IMR-90 (cell line): Measurements from ENCODE around the gene PRKAG1. TPM values are rescaled to one million over a fixed set of nuclear protein-coding genes. Genes with fewer than 3 reads are reported as not detected.

Source experiments
- ATAC-seq: fragments of 200-7000 bp; cut with Tn5 transposase; 2 replicates; pipeline ENCODE4 v1.9.1; 2020; ENCODE audit warnings: low read depth, mild to moderate bottlenecking, moderate library complexity
- Bru-seq: library from RNA; stranded (reverse); fragments of 400-500 nt; gene quantifications from one replicate; lab custom pipeline; 2021; lab: Mats Ljungman, UMichigan
- BruChase-seq, 2 experiments: library from RNA; stranded (reverse); fragments of 400-500 nt; gene quantifications; one replicate each; lab custom pipeline; 2021; lab: Mats Ljungman, UMichigan
- BruUV-seq: library from RNA; stranded (reverse); fragments of 400-500 nt; replicated peaks from 2 replicates; lab custom pipeline; 2021; lab: Mats Ljungman, UMichigan
- CTCF ChIA-PET: fragments of 300-600 bp; formaldehyde crosslinking; extraction: SDS; loops from one replicate; lab custom pipeline; 2021; ENCODE audit warnings: antibody characterized with exemption; lab: Yijun Ruan, JAX
- POLR2A ChIA-PET: fragments of 300-600 bp; sonication (Branson Sonifier 250); formaldehyde crosslinking; loops from one replicate; lab custom pipeline; 2022; ENCODE audit warnings: antibody characterized with exemption; ENCODE audit not compliant: unreplicated experiment; lab: Charles Lee
- DNase-seq: peaks from one replicate; pipeline ENCODE4 v3.0.0; 2013
- H2AFZ ChIP-seq: replicated peaks from 2 replicates; pipeline ENCODE3; 2013; ENCODE audit warnings: low read length, mild to moderate bottlenecking; ENCODE audit not compliant: poor library complexity
- H2AK5ac ChIP-seq: 2 replicates; pipeline ENCODE4 v1.6.1; 2013; ENCODE audit warnings: low read depth, low read length, inconsistent platforms
- H2AK9ac ChIP-seq: replicated peaks from 2 replicates; pipeline ENCODE3; 2013; ENCODE audit warnings: mild to moderate bottlenecking, low read depth, low read length, moderate library complexity; ENCODE audit not compliant: poor library complexity
- H2BK120ac ChIP-seq: 2 replicates; pipeline ENCODE4 v1.6.1; 2013; ENCODE audit warnings: low read depth, low read length, inconsistent platforms
- H2BK15ac ChIP-seq: 3 replicates; pipeline ENCODE4 v1.6.1; 2013; ENCODE audit warnings: low read depth, low read length, inconsistent platforms
- H2BK20ac ChIP-seq: 2 replicates; pipeline ENCODE4 v1.6.1; 2013; ENCODE audit warnings: low read depth, mild to moderate bottlenecking, inconsistent platforms, low read length, moderate library complexity
- H2BK5ac ChIP-seq: 2 replicates; pipeline ENCODE4 v1.6.1; 2013; ENCODE audit warnings: mild to moderate bottlenecking, low read depth, low read length, inconsistent platforms; ENCODE audit not compliant: poor library complexity, severe bottlenecking
- H3K14ac ChIP-seq: replicated peaks from 2 replicates; pipeline ENCODE4 v1.6.1; 2013; ENCODE audit warnings: low read depth, low read length, inconsistent platforms
- H3K18ac ChIP-seq: 2 replicates; pipeline ENCODE4 v1.6.1; 2013; ENCODE audit warnings: low read depth, low read length, control low read depth
- H3K23ac ChIP-seq: 2 replicates; pipeline ENCODE4 v1.6.1; 2013; ENCODE audit warnings: low read depth, low read length, inconsistent platforms
- H3K27ac ChIP-seq: 2 replicates; pipeline ENCODE4 v1.5.1; 2013; ENCODE audit warnings: mild to moderate bottlenecking, control low read depth, low read length; ENCODE audit not compliant: insufficient read depth
- H3K27me3 ChIP-seq: 2 replicates; pipeline ENCODE4 v1.6.1; 2013; ENCODE audit warnings: low read length; ENCODE audit not compliant: control insufficient read depth, insufficient read depth
- H3K36me3 ChIP-seq: 2 replicates; pipeline ENCODE4 v1.6.1; 2013; ENCODE audit warnings: low read length, mixed read lengths; ENCODE audit not compliant: control insufficient read depth, insufficient read depth
- H3K4ac ChIP-seq: 2 replicates; pipeline ENCODE4 v1.6.1; 2013; ENCODE audit warnings: low read depth, low read length, inconsistent platforms
- H3K4me1 ChIP-seq: 2 replicates; pipeline ENCODE4 v1.6.1; 2013; ENCODE audit warnings: low read length, mixed read lengths; ENCODE audit not compliant: control insufficient read depth, insufficient read depth
- H3K4me2 ChIP-seq: 2 replicates; pipeline ENCODE4 v1.6.1; 2013; ENCODE audit warnings: low read depth, mild to moderate bottlenecking, control low read depth, low read length, moderate library complexity
- H3K4me3 ChIP-seq: 2 replicates; pipeline ENCODE4 v1.5.1; 2013; ENCODE audit warnings: low read depth, mild to moderate bottlenecking, control low read depth, low read length, moderate library complexity; ENCODE audit not compliant: insufficient read depth
- H3K56ac ChIP-seq: 2 replicates; pipeline ENCODE4 v1.6.1; 2013; ENCODE audit warnings: low read length, inconsistent platforms; ENCODE audit not compliant: insufficient read depth; ENCODE audit errors: extremely low read depth
- H3K79me1 ChIP-seq, 2 experiments: 2 replicates each; pipeline ENCODE4 v1.6.1; 2013; ENCODE audit warnings: low read length in 2 of 2, inconsistent platforms in 1 of 2, low read depth in 1 of 2
- H3K9ac ChIP-seq: 2 replicates; pipeline ENCODE4 v1.6.1; 2013; ENCODE audit warnings: low read depth, low read length, control low read depth
- H3K9me1 ChIP-seq: 2 replicates; pipeline ENCODE4 v1.6.1; 2013; ENCODE audit warnings: low read length, inconsistent platforms; ENCODE audit not compliant: insufficient read depth
- H3K9me3 ChIP-seq: 2 replicates; pipeline ENCODE4 v1.6.1; 2013; ENCODE audit warnings: low read length; ENCODE audit not compliant: control insufficient read depth, insufficient read depth
- H4K20me1 ChIP-seq: 2 replicates; pipeline ENCODE4 v1.6.1; 2013; ENCODE audit warnings: low read length, inconsistent platforms; ENCODE audit not compliant: insufficient read depth
- H4K5ac ChIP-seq: 2 replicates; pipeline ENCODE4 v1.6.1; 2013; ENCODE audit warnings: mild to moderate bottlenecking, low read depth, low read length, control low read depth
- H4K8ac ChIP-seq, 2 experiments: 2 replicates each; pipeline ENCODE4 v1.6.1; 2013; ENCODE audit warnings: low read depth in 2 of 2, low read length in 2 of 2, control low read depth in 1 of 2, inconsistent platforms in 1 of 2
- H4K91ac ChIP-seq: 2 replicates; pipeline ENCODE4 v1.6.1; 2013; ENCODE audit warnings: low read depth, low read length, inconsistent platforms; ENCODE audit not compliant: insufficient read depth
- CEBPB ChIP-seq: IDR thresholded peaks from 2 replicates; pipeline ENCODE4 v1.6.1; 2012; ENCODE audit warnings: low read depth, low read length, improper control_type of control experiment
- CHD1 ChIP-seq: IDR thresholded peaks from 2 replicates; pipeline ENCODE4 v1.6.1; 2012; ENCODE audit warnings: low read depth, low read length, improper control_type of control experiment
- MAZ ChIP-seq: IDR thresholded peaks from 2 replicates; pipeline ENCODE4 v1.6.1; 2012; ENCODE audit warnings: low read depth, mild to moderate bottlenecking, low read length, improper control_type of control experiment, moderate library complexity, borderline replicate concordance
- NFE2L2 ChIP-seq: fragments of 150-350 bp; IDR thresholded peaks from 2 replicates; pipeline ENCODE4 v1.6.1; 2016; ENCODE audit warnings: low read depth, mild to moderate bottlenecking, low read length
- POLR2A ChIP-seq: IDR thresholded peaks from 2 replicates; pipeline ENCODE4 v1.6.1; 2012; ENCODE audit warnings: mild to moderate bottlenecking, low read depth, low read length
- RAD21 ChIP-seq: IDR thresholded peaks from 2 replicates; pipeline ENCODE4 v1.6.1; 2012; ENCODE audit warnings: low read length, improper control_type of control experiment
- RCOR1 ChIP-seq: IDR thresholded peaks from 2 replicates; pipeline ENCODE4 v1.6.1; 2012; ENCODE audit warnings: mild to moderate bottlenecking, low read length, improper control_type of control experiment; ENCODE audit not compliant: insufficient replicate concordance
- RFX5 ChIP-seq: IDR thresholded peaks from 2 replicates; pipeline ENCODE4 v1.8.0; 2012; ENCODE audit warnings: low read depth, mild to moderate bottlenecking, low read length, moderate library complexity
- WGBS, 2 experiments: methylation state at CpG; one replicate each; pipeline versions ENCODE4 v1.1.5 to v1.1.7; 2013; ENCODE audit warnings: missing lambda C conversion rate in 2 of 2; ENCODE audit not compliant: insufficient read length in 1 of 2; ENCODE audit errors: extremely low coverage in 2 of 2; 5-methylcytosine and 5-hydroxymethylcytosine counted together
- dilution Hi-C: fragments of 300-500 bp; cut with HindIII; formaldehyde crosslinking; loops from one replicate; pipeline ENCODE4 v1.14.3; 2018; ENCODE audit warnings: low sequenced_read_pairs; ENCODE audit not compliant: unreplicated experiment
- in situ Hi-C: fragments of 300-500 bp; cut with MboI; formaldehyde crosslinking; loops from 3 replicates; pipeline ENCODE4 v1.14.3; 2019; ENCODE audit warnings: low sequenced_read_pairs, inconsistent platforms, mixed read lengths
- intact Hi-C: fragments of 100-400 bp; cut with micrococcal nuclease; formaldehyde crosslinking; loops from 2 replicates; pipeline ENCODE4 v1.10.0; 2022
- long read RNA-seq: library from polyadenylated mRNA; unstranded; transcript quantifications from one replicate; pipeline ENCODE4 v2.0.0, GENCODE V29; 2021; ENCODE audit not compliant: unreplicated experiment
- polyA plus RNA-seq, 3 experiments: library from polyadenylated mRNA; depleted of rRNA; stranded (reverse); fragments of >200 nt; gene quantifications; 2 replicates each; pipeline ENCODE4 v1.2.3, GENCODE V29; 2012; ENCODE audit warnings: low replicate concordance in 1 of 3
- total RNA-seq: library from RNA; depleted of rRNA; stranded (reverse); fragments of >200 nt; gene quantifications from 2 replicates; pipeline ENCODE4 v1.2.3, GENCODE V29; 2012; rRNA removed
- TF ChIP-seq, protein P1 (sequence below): conservative IDR thresholded peaks from 2 replicates; pipeline ENCODE4 v1.5.1; 2012; ENCODE audit warnings: mild to moderate bottlenecking, low read depth, low read length, improper control_type of control experiment

Gene PRKAG1
- total RNA-seq (76.4 and 106 TPM in 2 replicates), polyA plus RNA-seq (2012; rRNA removed) (67.8 and 81.1 TPM in 2 replicates), Bru-seq, nascent RNA (percentile 89 among the genes with signal in this experiment), BruChase-seq, experiment 1, labeled RNA remaining after a 6-hour chase (percentile 94 among the genes with signal in this experiment), BruChase-seq, experiment 2, labeled RNA remaining after a 2-hour chase (percentile 91 among the genes with signal in this experiment)
- polyA plus RNA-seq (2012; cell fraction: cytosol; rRNA removed): 32.2 and 43.2 TPM in 2 replicates
- polyA plus RNA-seq (2012; cell fraction: nucleus; rRNA removed; ENCODE audit: low replicate concordance): 17.6 and 73.2 TPM in 2 replicates
- long read RNA-seq, transcript PRKAG1-206 (12 exons, 1,699 nt): major isoform, 34 of 59 reads
- long read RNA-seq, partial matches to known transcripts: 5 of 59 reads
- long read RNA-seq, other reads (novel, unspliced or antisense): 13 of 59 reads

DNA sequence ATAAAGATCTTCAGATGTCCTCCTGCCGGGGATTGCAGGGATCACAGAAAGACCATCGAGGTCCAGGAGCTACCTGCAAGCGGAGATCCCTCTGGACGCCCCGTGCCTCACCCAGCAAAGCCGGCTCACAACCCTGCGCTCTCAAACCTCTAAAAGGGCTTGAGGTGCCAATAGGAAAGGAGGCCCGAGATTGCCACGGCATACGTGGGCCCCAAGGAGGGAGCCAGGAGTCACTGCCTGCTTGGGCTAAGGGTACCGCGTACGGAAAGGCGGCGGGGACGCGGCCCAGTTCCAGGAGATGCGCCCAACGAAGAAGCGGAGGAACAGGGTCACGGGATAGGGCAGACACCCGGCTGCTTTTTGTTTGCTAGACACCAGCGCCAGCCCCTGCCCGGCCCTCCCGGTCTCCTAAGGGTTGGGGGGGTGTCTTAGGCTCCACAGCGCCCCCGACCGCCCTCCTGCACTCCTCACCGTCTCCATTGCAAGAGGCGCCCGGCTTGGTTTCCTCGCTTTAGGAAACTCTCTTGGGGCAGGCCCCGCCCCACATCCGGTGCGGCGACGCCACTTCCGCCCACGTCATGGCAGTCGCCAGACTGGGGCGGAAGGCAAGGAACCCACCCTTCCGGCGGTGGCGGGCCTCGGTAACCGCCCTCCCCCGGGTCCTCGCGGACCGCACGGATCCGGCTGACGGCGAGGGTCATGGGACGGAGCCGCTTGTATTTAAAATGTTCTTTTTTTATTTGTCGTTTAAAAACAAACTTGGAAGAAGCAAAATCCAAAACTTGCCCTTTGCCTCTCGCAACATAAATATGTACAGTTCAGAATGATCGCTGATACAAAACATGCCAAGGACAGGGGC, at the start of gene PRKAG1:
TSS of gene PRKAG1 (minus strand) at position 516 of the 859 bp plus-strand sequence. CDS start at position 480, 36 bp downstream.
- peak within 1 kb of the TSS; percentile 94 for H3K23ac ChIP-seq
- H2BK15ac ChIP-seq: peak within 1 kb of the TSS; percentile 57; the same call in 1 of the 3 replicates
- 0 out of 2 replicates have a peak within 1 kb of the TSS, but pooled peaks have one; percentile 22 for H2BK20ac ChIP-seq
- CTCF ChIA-PET: interaction anchor here (0.6 to 1.0 kb wide), 2 partner anchors 10 to 12 kb away, joined by 3 to 5 read pairs; no protein-coding TSS in a partner anchor
- H4K20me1 ChIP-seq: peaks cover 8% of the 10 kb centered on the region; the same call in 1 of the 2 replicates
- peak within 1 kb of the TSS; percentile 97 for H4K5ac ChIP-seq
- H4K8ac ChIP-seq: peak within 1 kb of the TSS; percentile 100
- peak within 1 kb of the TSS; percentile 65 for H3K18ac ChIP-seq
- peak within 1 kb of the TSS; percentile 98 for H4K91ac ChIP-seq
- no peaks in the 10 kb centered on the region for H3K9me3 ChIP-seq
- dilution Hi-C loops (no loop called here), intact Hi-C loops (no loop called here), in situ Hi-C loops (no loop called here)
- H2BK120ac ChIP-seq: peak within 1 kb of the TSS; percentile 54; the same call in 1 of the 2 replicates
- peaks cover 25% of the 10 kb centered on the region for H3K36me3 ChIP-seq
- peak within 1 kb of the TSS; percentile 93 for H2AFZ ChIP-seq
- peaks cover 3% of the 10 kb centered on the region for H3K4me1 ChIP-seq
- H2BK5ac ChIP-seq: peak within 1 kb of the TSS; percentile 93
- peak within 1 kb of the TSS; percentile 97 for H3K14ac ChIP-seq
- H3K56ac ChIP-seq: peak within 1 kb of the TSS; percentile 88
- WGBS, 2 experiments: 0% methylated on average over 12 of the region's 59 CpGs; no CpG with 5 or more reads in 1 of the 2 experiments
- peak within 1 kb of the TSS; percentile 92 for H3K27ac ChIP-seq
- ATAC-seq: peak; percentile 86
- peak within 1 kb of the TSS; percentile 93 for H3K4me2 ChIP-seq
- no peaks in the 10 kb centered on the region for H3K27me3 ChIP-seq
- H3K4me3 ChIP-seq: peak within 1 kb of the TSS; percentile 71
- peaks cover 4% of the 10 kb centered on the region for H3K9me1 ChIP-seq
- H2AK5ac ChIP-seq: peak within 1 kb of the TSS; percentile 98
- H3K9ac ChIP-seq: peak within 1 kb of the TSS; percentile 91
- no TSS peak for BruUV-seq
- peak; percentile 97 for DNase-seq
- H3K4ac ChIP-seq: peak within 1 kb of the TSS; percentile 99
- peak within 1 kb of the TSS; percentile 93 for H2AK9ac ChIP-seq
- TF ChIP-seq RAD21 (0 out of 2 replicates have a peak, but pooled peaks have one; percentile 16), CHD1 (0 out of 2 replicates have a peak, but pooled peaks have one; percentile 69), MAZ (peak; percentile 88), RFX5 (no peak), CEBPB (peak; percentile 36; the same call in 1 of the 2 replicates), NFE2L2 (no peak), RCOR1 (no peak), POLR2A (peak; percentile 97)
- TF ChIP-seq, protein P1, sequence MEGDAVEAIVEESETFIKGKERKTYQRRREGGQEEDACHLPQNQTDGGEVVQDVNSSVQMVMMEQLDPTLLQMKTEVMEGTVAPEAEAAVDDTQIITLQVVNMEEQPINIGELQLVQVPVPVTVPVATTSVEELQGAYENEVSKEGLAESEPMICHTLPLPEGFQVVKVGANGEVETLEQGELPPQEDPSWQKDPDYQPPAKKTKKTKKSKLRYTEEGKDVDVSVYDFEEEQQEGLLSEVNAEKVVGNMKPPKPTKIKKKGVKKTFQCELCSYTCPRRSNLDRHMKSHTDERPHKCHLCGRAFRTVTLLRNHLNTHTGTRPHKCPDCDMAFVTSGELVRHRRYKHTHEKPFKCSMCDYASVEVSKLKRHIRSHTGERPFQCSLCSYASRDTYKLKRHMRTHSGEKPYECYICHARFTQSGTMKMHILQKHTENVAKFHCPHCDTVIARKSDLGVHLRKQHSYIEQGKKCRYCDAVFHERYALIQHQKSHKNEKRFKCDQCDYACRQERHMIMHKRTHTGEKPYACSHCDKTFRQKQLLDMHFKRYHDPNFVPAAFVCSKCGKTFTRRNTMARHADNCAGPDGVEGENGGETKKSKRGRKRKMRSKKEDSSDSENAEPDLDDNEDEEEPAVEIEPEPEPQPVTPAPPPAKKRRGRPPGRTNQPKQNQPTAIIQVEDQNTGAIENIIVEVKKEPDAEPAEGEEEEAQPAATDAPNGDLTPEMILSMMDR: peak; percentile 71
- H3K79me1 ChIP-seq: peaks cover 31 to 49% of the 10 kb centered on the region in 2 experiments
- POLR2A ChIA-PET: no interaction called here
